ENCODE results near the gene C3orf80. TPM values are rescaled to one million over a fixed set of nuclear protein-coding genes. Genes with fewer than 3 reads are reported as not detected.

The C3orf80 gene
- total RNA-seq, 1 experiment from 2014 or later: 0.13 TPM

- H3T11ph ChIP-seq (ENCODE audit: low read length): no peak overlapping the region
- no peaks in the 10 kb centered on the region for H3K79me2 ChIP-seq (ENCODE audit: insufficient read depth, low read length)
- no peak overlapping the region for H2AFZ ChIP-seq (ENCODE audit: low read length)
- H2BK12ac ChIP-seq (ENCODE audit: insufficient read length, low read depth, low read length): no peak overlapping the region
- H3K4me2 ChIP-seq (ENCODE audit: insufficient read depth, insufficient read length, low read length): no peak overlapping the region
- H3K27ac Mint-ChIP-seq: no peak overlapping the region
- H3K9me3 ChIP-seq (ENCODE audit: control insufficient read depth, low read depth, low read length): no peaks in the 10 kb centered on the region
- no peak overlapping the region for H4K8ac ChIP-seq (replicated peaks; ENCODE audit: insufficient read length, low read depth, low read length)
- no peaks in the 10 kb centered on the region for H4K20me1 ChIP-seq (ENCODE audit: control insufficient read depth, insufficient read depth, insufficient read length)
- no peak for TF ChIP-seq CTCF (conservative IDR thresholded peaks at IDR 0.05)
- H3K56ac ChIP-seq (ENCODE audit: insufficient read length, low read depth, low read length): no peak overlapping the region
- no CpG with 5 or more reads among the region's 2 CpGs for WGBS (ENCODE audit: extremely low coverage, insufficient read length, low lambda C conversion rate)
- H3K4ac ChIP-seq (ENCODE audit: low read depth, low read length): no peak overlapping the region
- H2BK5ac ChIP-seq (ENCODE audit: insufficient read length, low read length): no peak overlapping the region
- H3K9me3 Mint-ChIP-seq: no peaks in the 10 kb centered on the region
- no peak overlapping the region for H2AK5ac ChIP-seq (ENCODE audit: insufficient read length, low read length)
- H3K79me1 ChIP-seq (ENCODE audit: insufficient read depth, low read depth, low read length, poor library complexity, severe bottlenecking): no peaks in the 10 kb centered on the region
- H3K4me1 Mint-ChIP-seq: no peaks in the 10 kb centered on the region
- H4K5ac ChIP-seq (ENCODE audit: insufficient read length, low read depth, low read length): no peak overlapping the region
- no peak overlapping the region for H2BK15ac ChIP-seq (ENCODE audit: low read depth, low read length)
- DNase-seq: no peak
- no peak overlapping the region for H3K14ac ChIP-seq (ENCODE audit: insufficient read depth, low read length)
- no peak overlapping the region for H3K23ac ChIP-seq (ENCODE audit: insufficient read length, low read depth, low read length)
- H3K9ac ChIP-seq (ENCODE audit: extremely low read depth, insufficient read length, low read length): no peak overlapping the region
- H3K4me1 ChIP-seq (ENCODE audit: insufficient read depth, low read length): no peaks in the 10 kb centered on the region
- H2BK120ac ChIP-seq (ENCODE audit: low read depth, low read length, poor library complexity, severe bottlenecking): no peak overlapping the region
- H3K23me2 ChIP-seq (ENCODE audit: insufficient read length, low read depth, low read length, poor library complexity, severe bottlenecking): no peaks in the 10 kb centered on the region
- H3K27ac ChIP-seq (ENCODE audit: insufficient read length, low read depth, low read length): no peak overlapping the region
- no peak overlapping the region for H2BK20ac ChIP-seq (ENCODE audit: low read depth, low read length, poor library complexity, severe bottlenecking)
- no peaks in the 10 kb centered on the region for H3K27me3 ChIP-seq (ENCODE audit: insufficient read depth, low read length)
- H3K36me3 Mint-ChIP-seq (ENCODE audit: insufficient read depth in 1 of 3, low read depth in 3 of 3): no peaks in the 10 kb centered on the region
- no peak overlapping the region for H4K91ac ChIP-seq (ENCODE audit: insufficient read length, low read depth, low read length)
- no peaks in the 10 kb centered on the region for H3K27me3 Mint-ChIP-seq (ENCODE audit: low read depth)
- no peak overlapping the region for H3K18ac ChIP-seq (ENCODE audit: insufficient read length, low read depth, low read length)
- no peak overlapping the region for H3K4me3 Mint-ChIP-seq
Measured at GRCh38 chr3:160187288-160187687, 37.9 kb upstream of the C3orf80 start.
